ENCODE measurements around the gene EDN2. TPM values are rescaled to one million over a fixed set of nuclear protein-coding genes. Genes with fewer than 3 reads are reported as not detected.

Gene EDN2
- polyA plus RNA-seq, 1 donor from 2014 or later = not detected

GRCh38 chr1:41493626-41494350 lies 9.3 kb upstream of the EDN2 start:
- no peak overlapping the region for H2AFZ ChIP-seq (ENCODE audit: low read depth, low read length)
- H3K79me2 ChIP-seq (replicated peaks; ENCODE audit: insufficient read depth, low read length) = no peaks in the 10 kb centered on the region
- no peak overlapping the region for H3K27ac ChIP-seq (ENCODE audit: low read length)
- no peak overlapping the region for H3K4me2 ChIP-seq (ENCODE audit: low read length)
- H3K9ac ChIP-seq (ENCODE audit: low read length) = no peak overlapping the region
- peaks cover 18% of the 10 kb centered on the region for H3K27me3 ChIP-seq (ENCODE audit: insufficient read depth, low read depth, low read length)
- TF ChIP-seq RAD21 (conservative IDR thresholded peaks at IDR 0.05) (no peak), CTCF (IDR thresholded peaks at IDR 0.05; ENCODE audit: poor library complexity, severe bottlenecking) (no peak), POLR2AphosphoS5 (IDR thresholded peaks at IDR 0.05) (no peak), TAF1 (IDR thresholded peaks at IDR 0.05; ENCODE audit: low read depth) (no peak), SMC3 (conservative IDR thresholded peaks at IDR 0.05; ENCODE audit: poor library complexity) (no peak), EP300 (conservative IDR thresholded peaks at IDR 0.05; ENCODE audit: poor library complexity, severe bottlenecking) (no peak), MXI1 (conservative IDR thresholded peaks at IDR 0.05; ENCODE audit: poor library complexity, severe bottlenecking) (no peak), EZH2 (IDR thresholded peaks at IDR 0.05; ENCODE audit: borderline replicate concordance, insufficient read depth, low read length, poor library complexity, severe bottlenecking) (no peak)
- TF ChIP-seq, protein P1, sequence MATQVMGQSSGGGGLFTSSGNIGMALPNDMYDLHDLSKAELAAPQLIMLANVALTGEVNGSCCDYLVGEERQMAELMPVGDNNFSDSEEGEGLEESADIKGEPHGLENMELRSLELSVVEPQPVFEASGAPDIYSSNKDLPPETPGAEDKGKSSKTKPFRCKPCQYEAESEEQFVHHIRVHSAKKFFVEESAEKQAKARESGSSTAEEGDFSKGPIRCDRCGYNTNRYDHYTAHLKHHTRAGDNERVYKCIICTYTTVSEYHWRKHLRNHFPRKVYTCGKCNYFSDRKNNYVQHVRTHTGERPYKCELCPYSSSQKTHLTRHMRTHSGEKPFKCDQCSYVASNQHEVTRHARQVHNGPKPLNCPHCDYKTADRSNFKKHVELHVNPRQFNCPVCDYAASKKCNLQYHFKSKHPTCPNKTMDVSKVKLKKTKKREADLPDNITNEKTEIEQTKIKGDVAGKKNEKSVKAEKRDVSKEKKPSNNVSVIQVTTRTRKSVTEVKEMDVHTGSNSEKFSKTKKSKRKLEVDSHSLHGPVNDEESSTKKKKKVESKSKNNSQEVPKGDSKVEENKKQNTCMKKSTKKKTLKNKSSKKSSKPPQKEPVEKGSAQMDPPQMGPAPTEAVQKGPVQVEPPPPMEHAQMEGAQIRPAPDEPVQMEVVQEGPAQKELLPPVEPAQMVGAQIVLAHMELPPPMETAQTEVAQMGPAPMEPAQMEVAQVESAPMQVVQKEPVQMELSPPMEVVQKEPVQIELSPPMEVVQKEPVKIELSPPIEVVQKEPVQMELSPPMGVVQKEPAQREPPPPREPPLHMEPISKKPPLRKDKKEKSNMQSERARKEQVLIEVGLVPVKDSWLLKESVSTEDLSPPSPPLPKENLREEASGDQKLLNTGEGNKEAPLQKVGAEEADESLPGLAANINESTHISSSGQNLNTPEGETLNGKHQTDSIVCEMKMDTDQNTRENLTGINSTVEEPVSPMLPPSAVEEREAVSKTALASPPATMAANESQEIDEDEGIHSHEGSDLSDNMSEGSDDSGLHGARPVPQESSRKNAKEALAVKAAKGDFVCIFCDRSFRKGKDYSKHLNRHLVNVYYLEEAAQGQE (IDR thresholded peaks at IDR 0.05; ENCODE audit: borderline replicate concordance) = no peak
- H4K20me1 ChIP-seq (ENCODE audit: insufficient read depth) = no peaks in the 10 kb centered on the region
- no peaks in the 10 kb centered on the region for H3K9me2 ChIP-seq (ENCODE audit: insufficient read depth, low read length)
- H3K4me3 ChIP-seq (ENCODE audit: low read length) = no peak overlapping the region
- no peaks in the 10 kb centered on the region for H3K9me3 ChIP-seq (ENCODE audit: low read length)
- no peaks in the 10 kb centered on the region for H3F3A ChIP-seq (ENCODE audit: insufficient read depth, low read length, poor library complexity, severe bottlenecking)
- no peaks in the 10 kb centered on the region for H3K36me3 ChIP-seq (ENCODE audit: insufficient read depth, low read length)

GRCh38 chr1:41493117-41493536 lies 8.6 kb upstream of the EDN2 start:
- H3F3A ChIP-seq (ENCODE audit: insufficient read depth, low read length, poor library complexity, severe bottlenecking) = no peaks in the 10 kb centered on the region
- H3K27me3 ChIP-seq (ENCODE audit: insufficient read depth, low read depth, low read length) = peaks cover 18% of the 10 kb centered on the region
- H3K4me2 ChIP-seq (ENCODE audit: low read length) = no peak overlapping the region
- H4K20me1 ChIP-seq (ENCODE audit: insufficient read depth) = no peaks in the 10 kb centered on the region
- H3K4me3 ChIP-seq (ENCODE audit: low read length) = no peak overlapping the region
- H3K36me3 ChIP-seq (ENCODE audit: insufficient read depth, low read length) = no peaks in the 10 kb centered on the region
- TF ChIP-seq, protein P1 (IDR thresholded peaks at IDR 0.05; ENCODE audit: borderline replicate concordance) = no peak
- no peak for TF ChIP-seq RAD21 (conservative IDR thresholded peaks at IDR 0.05)
- TF ChIP-seq EP300 (conservative IDR thresholded peaks at IDR 0.05; ENCODE audit: poor library complexity, severe bottlenecking) = no peak
- no peak for TF ChIP-seq POLR2AphosphoS5 (IDR thresholded peaks at IDR 0.05)
- no peak for TF ChIP-seq SMC3 (conservative IDR thresholded peaks at IDR 0.05; ENCODE audit: poor library complexity)
- no peak for TF ChIP-seq MXI1 (conservative IDR thresholded peaks at IDR 0.05; ENCODE audit: poor library complexity, severe bottlenecking)
- no peaks in the 10 kb centered on the region for H3K9me3 ChIP-seq (ENCODE audit: low read length)
- H3K27ac ChIP-seq (ENCODE audit: low read length) = no peak overlapping the region
- H2AFZ ChIP-seq (ENCODE audit: low read depth, low read length) = no peak overlapping the region
- no peaks in the 10 kb centered on the region for H3K79me2 ChIP-seq (replicated peaks; ENCODE audit: insufficient read depth, low read length)
- H3K9me2 ChIP-seq (ENCODE audit: insufficient read depth, low read length) = no peaks in the 10 kb centered on the region
- no peak overlapping the region for H3K9ac ChIP-seq (ENCODE audit: low read length)
